ENCODE measurements around the gene SFXN1. TPM values are rescaled to one million over a fixed set of nuclear protein-coding genes. Genes with fewer than 3 reads are reported as not detected.

SFXN1 gene
- total and polyA plus RNA-seq, 9 of the 15 experiments (the other 6 are each of a cell fraction or from before 2014, with no cell fraction given) = 31.8 to 261 (median 113) TPM

- TF ChIP-seq AFF1 (IDR thresholded peaks at IDR 0.05; ENCODE audit: low read depth in 1 of 2, partially characterized antibody in 2 of 2) = peak in 1 of 2 experiments; percentile 32
- peak; percentile 90 for TF ChIP-seq FOXM1 (IDR thresholded peaks at IDR 0.05; ENCODE audit: low read depth)
- no peak for TF ChIP-seq FOXM1 (CRISPR knock-in tag; IDR thresholded peaks at IDR 0.05; ENCODE audit: low read depth)
- TF ChIP-seq KHSRP (IDR thresholded peaks at IDR 0.05) = peak; percentile 64; the same call in 1 of the 2 replicates
- peak; percentile 81; the same call in 1 of the 2 replicates for TF ChIP-seq PML (IDR thresholded peaks at IDR 0.05; ENCODE audit: low read length)
- TF ChIP-seq PYGO2 (tag; IDR thresholded peaks at IDR 0.05) = peak; percentile 39; the same call in 1 of the 2 replicates
- peak; percentile 85 for TF ChIP-seq ZNF644 (tag; IDR thresholded peaks at IDR 0.05; ENCODE audit: low read depth)
- peak; percentile 78 for TF ChIP-seq TCF3 (CRISPR knock-in tag; IDR thresholded peaks at IDR 0.05)
- TF ChIP-seq ZNF121 (CRISPR knock-in tag; conservative IDR thresholded peaks at IDR 0.05) = no peak
- TF ChIP-seq CBFA2T2 (conservative IDR thresholded peaks at IDR 0.05) = peak; percentile 80
- TF ChIP-seq ZKSCAN1 (IDR thresholded peaks at IDR 0.05; ENCODE audit: low read depth, low read length) = no peak
- TF ChIP-seq SMARCA5 (IDR thresholded peaks at IDR 0.05) = no peak
- peak; percentile 57; the same call in 1 of the 2 replicates for TF ChIP-seq ZNF583 (CRISPR knock-in tag; IDR thresholded peaks at IDR 0.05)
- peak; percentile 93 for TF ChIP-seq TEAD4 (IDR thresholded peaks at IDR 0.05; ENCODE audit: low read length)
- no peak for TF ChIP-seq TEAD4 (CRISPR knock-in tag; IDR thresholded peaks at IDR 0.05; ENCODE audit: borderline replicate concordance)
- peak; percentile 28; the same call in 1 of the 2 replicates for TF ChIP-seq ZKSCAN8 (CRISPR knock-in tag; IDR thresholded peaks at IDR 0.05)
- TF ChIP-seq VEZF1 (CRISPR knock-in tag; IDR thresholded peaks at IDR 0.05) = peak; percentile 11; the same call in 1 of the 2 replicates
- no peak for TF ChIP-seq NFATC3 (IDR thresholded peaks at IDR 0.05)
- peak; percentile 67 for TF ChIP-seq FOSL1 (tag; conservative IDR thresholded peaks at IDR 0.05)
- TF ChIP-seq ARID1B (IDR thresholded peaks at IDR 0.05) = peak; percentile 91
- no peak for TF ChIP-seq CCAR2 (IDR thresholded peaks at IDR 0.05; ENCODE audit: low read depth, low read length)
- TF ChIP-seq CBFA2T3 (IDR thresholded peaks at IDR 0.05) = peak; percentile 88
- TF ChIP-seq MEIS2 (IDR thresholded peaks at IDR 0.05; ENCODE audit: partially characterized antibody) = peak; percentile 41
- peak; percentile 29; the same call in 1 of the 2 replicates for TF ChIP-seq CTBP1 (IDR thresholded peaks at IDR 0.05; ENCODE audit: borderline replicate concordance)
- TF ChIP-seq HSF4 (CRISPR knock-in tag; IDR thresholded peaks at IDR 0.05; ENCODE audit: borderline replicate concordance) = peak; percentile 83; the same call in 1 of the 2 replicates
- peak; percentile 67 for TF ChIP-seq HES1 (IDR thresholded peaks at IDR 0.05; ENCODE audit: low read depth)
- TF ChIP-seq KLF16 (IDR thresholded peaks at IDR 0.05) = peak; percentile 77
- TF ChIP-seq ZNF766 (CRISPR knock-in tag; conservative IDR thresholded peaks at IDR 0.05) = peak; percentile 76; the same call in 1 of the 2 replicates
These were observed 65.8 kb downstream of the SFXN1 start (continued) for GRCh38 chr5:175544108-175544511.

All from K562 (cell line).